Testis (tissue), 3 donors: ENCODE results near the gene CABCOCO1. TPM values are rescaled to one million over a fixed set of nuclear protein-coding genes. Genes with fewer than 3 reads are reported as not detected.

ENCODE experiments used
- DNase-seq: peaks from one replicate; pipeline ENCODE4 v3.0.0-alpha.2; 2019
- H3K27ac ChIP-seq, 2 donors: fragments of 200-600 bp; sonication (generic); one replicate each; pipeline ENCODE4 v1.5.1; 2019
- H3K27me3 ChIP-seq: fragments of 200-600 bp; sonication (generic); one replicate; pipeline ENCODE4 v1.5.1; 2019
- H3K36me3 ChIP-seq: fragments of 200-600 bp; sonication (generic); one replicate; pipeline ENCODE4 v1.5.1; 2017; ENCODE audit warnings: low read depth; ENCODE audit errors: missing control alignments
- H3K4me1 ChIP-seq: fragments of 200-600 bp; sonication (generic); one replicate; pipeline ENCODE4 v1.5.1; 2019
- H3K4me3 ChIP-seq, 2 donors: fragments of 200-600 bp; sonication (generic); one replicate each; pipeline ENCODE4 v1.5.1; 2017 to 2019
- H3K9me3 ChIP-seq: fragments of 200-600 bp; sonication (generic); one replicate; pipeline ENCODE4 v1.5.1; 2017
- POLR2A ChIP-seq: fragments of 450-650 bp; IDR thresholded peaks from one replicate; pipeline ENCODE4 v1.6.1; 2017; ENCODE audit warnings: antibody characterized with exemption, mild to moderate bottlenecking, moderate library complexity
- WGBS, 2 donors: methylation state at CpG; one replicate each; pipeline ENCODE4 v1.1.5; 2018; 5-methylcytosine and 5-hydroxymethylcytosine counted together
- intact Hi-C: fragments of 100-400 bp; cut with DNase I; formaldehyde crosslinking; loops from one replicate; pipeline ENCODE4 v1.15.1; 2023; ENCODE audit warnings: low total_unique reads
- polyA plus RNA-seq: library from polyadenylated mRNA; stranded (reverse); fragments of 350-450 nt; fragmentation: Illumina TruSeq; extraction: RNeasy Lipid Tissue Mini Kit (QIAGEN cat#74804); gene quantifications from one replicate; pipeline ENCODE4 v1.2.3, GENCODE V29; 2014; ENCODE audit warnings: low read depth, low replicate concordance; ENCODE audit not compliant: insufficient read depth
- total RNA-seq, 2 donors: library from RNA; depleted of rRNA; stranded (reverse); fragments of >200 nt; gene quantifications; one replicate each; pipeline ENCODE4 v1.2.3, GENCODE V29; 2016
- TF ChIP-seq, protein P1 (sequence below), 3 experiments: fragments of 450-650 bp in 2 of 3; fragments of 200-600 bp in 1 of 3; sonication (generic) in 1 of 3; IDR thresholded peaks; one replicate each; pipeline ENCODE4 v1.5.1; 2016 to 2019; ENCODE audit warnings: antibody characterized with exemption in 3 of 3, mild to moderate bottlenecking in 2 of 3, moderate library complexity in 1 of 3

Gene CABCOCO1
- total and polyA plus RNA-seq, 3 donors from 2014 or later = 2.5 to 26.0 (median 10.2) TPM

DNA sequence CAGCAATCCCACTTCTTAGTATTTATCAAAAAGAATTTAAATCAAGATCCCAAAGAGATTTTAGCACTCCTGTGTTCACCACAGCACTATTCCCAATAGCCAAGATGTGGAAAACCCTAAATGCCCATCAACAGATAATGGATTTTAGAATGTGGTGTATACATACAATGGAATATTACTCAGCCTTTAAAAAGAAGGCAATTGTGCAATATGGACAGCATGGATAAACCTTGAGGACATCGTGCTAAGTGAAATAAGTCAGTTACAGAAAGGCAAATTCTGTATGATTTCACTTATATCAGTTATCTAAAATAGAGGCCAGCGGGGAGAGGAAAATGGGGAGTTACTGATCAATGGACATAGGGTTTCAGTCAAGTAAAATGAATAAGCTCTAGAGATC lies 66.9 kb downstream of the CABCOCO1 start:
- Histone ChIP-seq H3K4me1 (no peaks in the 10 kb centered on the region), H3K4me3 (no peak overlapping the region), H3K36me3 (no peaks in the 10 kb centered on the region), H3K9me3 (no peaks in the 10 kb centered on the region), H3K27me3 (no peaks in the 10 kb centered on the region), H3K27ac (no peak overlapping the region)
- intact Hi-C loops = no loop called here
- no peak for TF ChIP-seq POLR2A
- TF ChIP-seq, protein P1, sequence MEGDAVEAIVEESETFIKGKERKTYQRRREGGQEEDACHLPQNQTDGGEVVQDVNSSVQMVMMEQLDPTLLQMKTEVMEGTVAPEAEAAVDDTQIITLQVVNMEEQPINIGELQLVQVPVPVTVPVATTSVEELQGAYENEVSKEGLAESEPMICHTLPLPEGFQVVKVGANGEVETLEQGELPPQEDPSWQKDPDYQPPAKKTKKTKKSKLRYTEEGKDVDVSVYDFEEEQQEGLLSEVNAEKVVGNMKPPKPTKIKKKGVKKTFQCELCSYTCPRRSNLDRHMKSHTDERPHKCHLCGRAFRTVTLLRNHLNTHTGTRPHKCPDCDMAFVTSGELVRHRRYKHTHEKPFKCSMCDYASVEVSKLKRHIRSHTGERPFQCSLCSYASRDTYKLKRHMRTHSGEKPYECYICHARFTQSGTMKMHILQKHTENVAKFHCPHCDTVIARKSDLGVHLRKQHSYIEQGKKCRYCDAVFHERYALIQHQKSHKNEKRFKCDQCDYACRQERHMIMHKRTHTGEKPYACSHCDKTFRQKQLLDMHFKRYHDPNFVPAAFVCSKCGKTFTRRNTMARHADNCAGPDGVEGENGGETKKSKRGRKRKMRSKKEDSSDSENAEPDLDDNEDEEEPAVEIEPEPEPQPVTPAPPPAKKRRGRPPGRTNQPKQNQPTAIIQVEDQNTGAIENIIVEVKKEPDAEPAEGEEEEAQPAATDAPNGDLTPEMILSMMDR (IDR thresholded peaks at IDR 0.05) = no peak
- DNase-seq = no peak
- 79 to 92% methylated on average over 2 of the region's 2 CpGs for whole genome bisulfite sequencing, 2 donors

DNA sequence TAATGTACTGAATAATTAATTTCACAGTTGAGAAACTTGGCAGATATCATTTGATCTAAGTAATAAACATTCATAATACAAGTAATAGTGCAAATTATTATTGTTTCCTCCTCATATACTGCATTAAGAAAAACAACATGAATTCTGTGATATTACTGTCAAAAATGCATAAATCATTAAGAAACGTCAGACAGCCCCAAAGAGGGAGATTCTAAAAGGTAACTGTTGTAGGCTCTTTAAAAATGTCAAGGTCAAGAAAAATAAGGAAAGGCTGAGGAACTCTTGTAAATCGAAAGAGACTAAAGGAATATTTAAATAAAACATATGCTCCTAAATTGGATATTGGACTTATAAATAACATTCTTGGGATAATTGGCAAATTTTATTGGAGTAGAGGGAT lies 67.9 kb downstream of the CABCOCO1 start:
- TF ChIP-seq, protein P1 (IDR thresholded peaks at IDR 0.05) = no peak
- TF ChIP-seq POLR2A = no peak
- Histone ChIP-seq H3K27ac (no peak overlapping the region), H3K36me3 (no peaks in the 10 kb centered on the region), H3K9me3 (no peaks in the 10 kb centered on the region), H3K27me3 (no peaks in the 10 kb centered on the region), H3K4me3 (no peak overlapping the region), H3K4me1 (no peaks in the 10 kb centered on the region)
- intact Hi-C loops = no loop called here
- DNase-seq = no peak
- 59 to 68% methylated on average over 2 of the region's 2 CpGs for WGBS, 2 donors

DNA sequence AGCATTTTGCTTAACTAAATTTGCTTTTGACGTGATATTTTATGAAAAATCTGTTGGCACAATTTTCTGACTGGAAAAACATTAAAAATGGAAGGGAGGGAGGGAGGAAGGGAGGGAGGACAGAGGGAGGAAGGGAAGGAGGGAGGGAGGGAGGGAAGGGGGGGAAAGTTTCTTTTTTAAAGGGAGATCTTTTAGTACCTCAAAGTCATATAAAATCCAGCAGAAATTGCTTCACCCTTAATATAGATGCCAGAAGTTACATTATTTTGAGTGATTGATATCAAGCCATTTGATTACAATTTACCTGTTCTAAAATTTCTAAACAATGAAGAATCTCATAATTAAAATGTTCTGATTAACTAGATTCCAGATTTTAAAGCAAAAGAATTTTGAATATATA lies 68.9 kb downstream of the CABCOCO1 start:
- no peaks in the 10 kb centered on the region for H3K9me3 ChIP-seq
- WGBS, 2 donors = 59 to 61% methylated on average over 1 of the region's 1 CpG
- no peak overlapping the region for H3K27ac ChIP-seq
- no peaks in the 10 kb centered on the region for H3K36me3 ChIP-seq
- H3K4me3 ChIP-seq = no peak overlapping the region
- DNase-seq = no peak
- TF ChIP-seq, protein P1 (IDR thresholded peaks at IDR 0.05) = no peak
- TF ChIP-seq POLR2A = no peak
- no peaks in the 10 kb centered on the region for H3K27me3 ChIP-seq
- H3K4me1 ChIP-seq = no peaks in the 10 kb centered on the region
- intact Hi-C loops = no loop called here

DNA sequence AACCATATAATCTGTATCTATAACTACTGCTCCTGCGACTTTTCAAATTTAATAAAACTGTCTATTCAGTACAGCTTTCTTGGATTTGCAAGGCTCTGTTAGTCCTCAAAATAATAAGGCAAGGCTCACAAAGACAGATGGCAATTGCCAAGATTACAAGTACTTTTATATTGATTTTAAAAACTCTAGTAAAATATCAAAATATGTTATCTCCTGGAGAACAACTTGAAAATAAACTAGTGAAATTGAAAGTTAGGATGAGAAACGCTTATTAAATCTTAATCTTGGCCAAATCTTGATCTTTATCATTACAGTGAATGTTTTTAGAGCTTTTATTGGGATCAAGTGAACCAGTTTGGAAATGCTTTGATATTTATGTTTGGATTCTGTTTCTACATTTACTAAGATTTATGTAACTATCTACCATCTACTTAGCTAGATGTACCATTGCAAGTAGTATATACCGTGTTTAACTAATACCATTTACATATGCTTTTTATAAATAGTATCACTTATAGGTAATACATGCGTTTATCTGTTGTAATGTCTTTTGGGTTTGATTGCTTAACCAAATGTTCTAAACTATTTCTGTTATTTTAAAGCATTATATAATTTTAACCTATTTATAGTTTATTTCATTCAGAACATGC lies 70.0 kb downstream of the CABCOCO1 start:
- no peaks in the 10 kb centered on the region for H3K9me3 ChIP-seq
- H3K4me1 ChIP-seq = no peaks in the 10 kb centered on the region
- H3K27ac ChIP-seq = no peak overlapping the region
- no peaks in the 10 kb centered on the region for H3K27me3 ChIP-seq
- 85 to 88% methylated on average over 4 of the region's 4 CpGs for WGBS, 2 donors
- intact Hi-C loops = no loop called here
- H3K4me3 ChIP-seq = no peak overlapping the region
- TF ChIP-seq, protein P1 (IDR thresholded peaks at IDR 0.05) = no peak
- TF ChIP-seq POLR2A = no peak
- DNase-seq = no peak
- no peaks in the 10 kb centered on the region for H3K36me3 ChIP-seq

DNA sequence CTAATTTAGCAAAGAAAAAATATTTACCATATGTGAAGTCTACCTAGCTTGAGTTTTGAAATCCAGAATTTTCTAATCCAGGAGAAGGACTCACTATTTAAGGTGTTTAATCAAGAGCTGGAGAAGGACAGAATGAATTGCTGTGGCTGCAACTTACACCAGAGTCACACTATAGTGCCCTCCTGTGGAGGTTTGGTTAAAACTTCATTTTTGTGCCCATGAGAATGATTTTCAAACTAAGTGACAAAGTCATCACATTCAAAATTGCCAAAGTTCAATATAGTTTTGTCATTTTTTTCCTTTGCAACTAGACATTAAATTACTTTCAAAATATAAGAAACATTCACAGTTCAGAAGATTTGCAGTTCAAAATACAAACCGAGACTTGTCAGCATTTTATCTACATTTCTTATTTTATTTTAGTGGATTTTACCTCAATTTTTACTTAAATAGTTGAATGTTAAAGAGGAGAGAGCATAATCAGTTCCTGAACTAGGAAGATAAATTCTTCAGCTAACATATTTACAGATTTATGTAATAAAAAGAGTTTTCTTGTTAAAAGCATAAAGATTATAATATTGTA lies 70.7 kb downstream of the CABCOCO1 start:
- intact Hi-C loops = no loop called here
- peak; percentile 49 for DNase-seq

More for the DNA sequence above, 70.7 kb downstream of the CABCOCO1 start:
- Histone ChIP-seq H3K27ac (no peak overlapping the region), H3K9me3 (no peaks in the 10 kb centered on the region), H3K36me3 (no peaks in the 10 kb centered on the region), H3K4me3 (no peak overlapping the region), H3K27me3 (no peaks in the 10 kb centered on the region), H3K4me1 (no peaks in the 10 kb centered on the region)
- TF ChIP-seq, protein P1 (IDR thresholded peaks at IDR 0.05) = peak; percentile 16 to 46 (median 44)
- TF ChIP-seq POLR2A = no peak
- 89% methylated on average over 1 of the region's 1 CpG for WGBS, 2 donors
